GM19099 (cell line): Measurements from ENCODE around the gene DHX40.

Experiments
- POLR2A ChIP-seq: IDR thresholded peaks from 3 replicates; pipeline ENCODE4 v1.6.1; 2011; ENCODE audit warnings: low read depth; ENCODE audit not compliant: insufficient read length; ENCODE audit errors: extremely low read depth

Gene DHX40, protein sequence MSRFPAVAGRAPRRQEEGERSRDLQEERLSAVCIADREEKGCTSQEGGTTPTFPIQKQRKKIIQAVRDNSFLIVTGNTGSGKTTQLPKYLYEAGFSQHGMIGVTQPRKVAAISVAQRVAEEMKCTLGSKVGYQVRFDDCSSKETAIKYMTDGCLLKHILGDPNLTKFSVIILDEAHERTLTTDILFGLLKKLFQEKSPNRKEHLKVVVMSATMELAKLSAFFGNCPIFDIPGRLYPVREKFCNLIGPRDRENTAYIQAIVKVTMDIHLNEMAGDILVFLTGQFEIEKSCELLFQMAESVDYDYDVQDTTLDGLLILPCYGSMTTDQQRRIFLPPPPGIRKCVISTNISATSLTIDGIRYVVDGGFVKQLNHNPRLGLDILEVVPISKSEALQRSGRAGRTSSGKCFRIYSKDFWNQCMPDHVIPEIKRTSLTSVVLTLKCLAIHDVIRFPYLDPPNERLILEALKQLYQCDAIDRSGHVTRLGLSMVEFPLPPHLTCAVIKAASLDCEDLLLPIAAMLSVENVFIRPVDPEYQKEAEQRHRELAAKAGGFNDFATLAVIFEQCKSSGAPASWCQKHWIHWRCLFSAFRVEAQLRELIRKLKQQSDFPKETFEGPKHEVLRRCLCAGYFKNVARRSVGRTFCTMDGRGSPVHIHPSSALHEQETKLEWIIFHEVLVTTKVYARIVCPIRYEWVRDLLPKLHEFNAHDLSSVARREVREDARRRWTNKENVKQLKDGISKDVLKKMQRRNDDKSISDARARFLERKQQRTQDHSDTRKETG

GRCh38 chr17:59565171-59565958, at the start of gene DHX40:
TSS of gene DHX40 (plus strand) at chr17:59565610. CDS start at chr17:59565672, 62 bp downstream.
- peak; percentile 76 for TF ChIP-seq POLR2A

DNA sequence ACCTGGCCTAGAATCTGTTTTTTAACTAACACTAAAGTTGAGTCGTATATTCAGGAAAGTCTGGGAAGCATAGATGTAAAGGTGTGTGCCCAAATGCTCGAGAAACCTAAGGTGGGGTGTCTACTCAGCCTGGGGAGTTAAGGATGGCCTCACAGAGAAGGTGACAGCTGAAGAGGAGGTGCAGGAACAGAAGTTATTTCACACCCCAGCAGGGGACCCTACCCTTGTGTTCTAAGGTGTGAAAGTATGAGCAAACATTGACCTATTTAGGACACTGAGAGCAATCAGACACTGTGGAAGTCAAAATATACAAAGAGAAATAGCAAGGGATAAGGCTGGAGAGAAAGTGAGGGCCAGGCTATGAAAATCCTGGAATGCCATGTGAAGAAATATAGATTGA, 49.0 kb upstream of the DHX40 start:
- TF ChIP-seq POLR2A: no peak

- no peak for TF ChIP-seq POLR2A
Observed at GRCh38 chr17:59519132-59519531, 46.3 kb upstream of the DHX40 start.

DNA sequence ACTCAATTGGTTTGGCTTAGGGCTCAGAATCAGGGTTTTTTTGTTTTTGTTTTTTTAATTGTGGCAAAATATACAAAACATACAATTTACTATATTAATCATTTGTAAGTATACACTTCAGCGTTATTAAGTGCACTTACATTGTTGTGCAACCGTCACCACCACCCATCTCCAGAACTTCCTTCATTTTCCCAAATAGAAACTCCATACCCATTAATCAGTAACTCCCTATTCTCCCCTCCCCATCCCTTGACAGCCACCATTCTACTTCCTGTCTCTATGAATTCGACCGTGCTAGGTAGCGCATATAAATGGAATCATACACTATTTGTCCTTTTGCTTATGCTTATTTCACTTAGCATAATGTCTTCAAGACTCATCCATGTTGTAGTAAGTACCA, 45.2 kb upstream of the DHX40 start:
- TF ChIP-seq POLR2A: no peak

DNA sequence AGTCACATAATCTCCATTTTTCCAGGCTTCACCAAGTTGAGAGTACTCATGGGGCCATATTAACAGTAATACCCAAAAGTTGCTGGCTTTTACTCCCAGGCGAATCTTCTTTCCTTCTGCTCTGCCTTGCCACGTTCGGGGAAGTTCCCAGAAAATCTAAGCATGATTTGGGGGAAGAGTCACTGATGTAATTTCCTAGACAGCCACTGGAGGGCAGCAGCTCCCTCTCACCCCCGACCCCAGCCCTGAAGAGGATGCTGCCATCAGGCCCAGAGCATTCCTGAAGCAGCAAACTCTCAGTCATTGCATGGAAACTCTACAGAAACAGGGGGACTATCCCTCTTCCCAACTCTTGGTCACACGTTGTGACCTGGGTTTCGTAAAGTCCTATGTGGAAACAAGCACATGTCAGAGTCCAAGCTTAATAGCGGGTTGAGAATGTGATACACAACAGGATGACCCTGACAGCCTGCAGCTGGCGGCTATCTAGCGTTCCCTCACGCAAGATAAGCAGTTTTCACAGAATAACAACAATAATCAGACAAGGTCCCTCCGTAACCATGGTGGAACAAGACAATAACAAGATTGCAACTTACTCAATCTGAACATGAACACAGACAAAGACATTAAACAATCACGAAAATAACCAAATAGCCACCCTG, 43.8 kb upstream of the DHX40 start:
- no peak for TF ChIP-seq POLR2A

- no peak for TF ChIP-seq POLR2A
Observed at GRCh38 chr17:59525668-59526067, 39.7 kb upstream of the DHX40 start.

DNA sequence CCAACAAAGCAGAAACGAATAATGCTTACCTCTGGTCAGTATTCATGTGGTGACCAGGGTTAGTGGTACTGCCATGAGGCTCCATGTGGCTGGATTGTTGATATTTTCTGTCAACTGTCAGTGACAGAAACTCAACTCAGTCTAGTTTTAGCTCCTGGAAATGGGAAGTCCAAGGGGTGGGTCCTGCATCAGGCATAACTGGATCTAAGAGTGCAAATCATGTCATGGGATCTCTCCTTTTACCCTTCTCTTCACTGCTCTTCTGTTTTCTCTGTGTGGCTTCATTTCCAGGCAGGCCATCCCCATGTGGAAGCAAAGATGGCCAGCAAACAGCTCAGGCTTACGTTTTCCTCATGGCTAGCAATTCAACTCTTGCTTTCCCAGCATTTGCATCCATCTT, 39.0 kb upstream of the DHX40 start:
- no peak for TF ChIP-seq POLR2A

- TF ChIP-seq POLR2A: no peak
Observed at GRCh38 chr17:59527325-59527917, 38.0 kb upstream of the DHX40 start.

- no peak for TF ChIP-seq POLR2A
Observed at GRCh38 chr17:59527931-59528330, 37.5 kb upstream of the DHX40 start.

DNA sequence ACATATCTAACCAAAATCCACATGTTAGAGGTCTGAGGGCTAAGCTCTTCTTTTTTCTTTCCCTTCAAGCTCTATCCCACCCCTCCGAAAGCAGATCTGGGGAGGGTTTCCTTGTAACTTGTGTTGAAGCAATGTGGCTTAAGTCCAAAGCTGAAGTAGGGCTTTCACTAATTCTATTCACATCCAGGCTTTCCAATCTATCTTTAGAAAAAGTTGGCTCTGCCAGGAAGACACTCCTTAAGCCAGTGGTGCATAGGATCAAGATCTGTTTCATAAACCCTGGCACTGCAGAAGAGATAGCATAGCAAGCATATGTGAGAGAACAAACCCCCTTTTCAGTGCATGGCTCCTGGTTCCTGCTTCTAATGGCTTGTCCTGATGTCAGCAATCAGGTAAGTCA, 34.9 kb upstream of the DHX40 start:
- TF ChIP-seq POLR2A: no peak

- TF ChIP-seq POLR2A: no peak
Observed at GRCh38 chr17:59533694-59534093, 31.7 kb upstream of the DHX40 start.

GRCh38 chr17:59534583-59534982, 30.8 kb upstream of the DHX40 start:
- TF ChIP-seq POLR2A: no peak

DNA sequence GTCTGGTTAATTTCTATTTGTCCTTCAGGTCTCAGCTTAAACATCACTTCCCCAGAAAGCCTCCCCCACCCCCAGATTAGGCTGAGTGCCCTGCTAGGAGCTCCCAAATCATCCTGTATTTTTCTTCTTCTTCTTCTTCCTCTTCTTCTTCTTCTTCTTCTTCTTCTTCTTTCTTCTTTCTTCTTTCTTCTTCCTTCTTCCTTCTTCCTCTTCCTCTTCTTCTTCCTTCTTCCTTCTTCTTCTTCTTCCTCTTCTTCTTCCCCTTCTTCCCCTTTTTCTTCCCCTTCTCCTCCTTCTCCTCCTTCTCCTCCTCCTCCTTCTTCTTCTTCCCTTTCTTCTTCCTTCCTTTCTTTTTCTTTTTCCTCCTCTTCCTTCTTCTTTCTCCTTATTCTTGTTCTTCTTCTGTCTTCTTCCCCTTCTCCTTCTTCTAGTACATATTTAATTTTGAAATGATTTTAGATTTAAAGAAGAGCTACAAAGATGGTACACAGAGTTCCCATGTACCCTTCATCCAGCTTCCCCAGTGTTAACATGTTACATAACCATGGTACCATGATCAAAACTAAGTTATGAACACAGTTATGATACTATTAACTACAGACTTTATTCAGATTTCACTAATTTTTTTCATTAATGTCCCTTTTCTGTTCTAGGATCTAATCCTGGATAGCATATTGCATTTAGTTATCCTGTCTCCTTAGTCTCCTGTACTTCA, 27.1 kb upstream of the DHX40 start:
- TF ChIP-seq POLR2A: no peak
